ENCODE results near the gene TP53BP1.

DNA sequence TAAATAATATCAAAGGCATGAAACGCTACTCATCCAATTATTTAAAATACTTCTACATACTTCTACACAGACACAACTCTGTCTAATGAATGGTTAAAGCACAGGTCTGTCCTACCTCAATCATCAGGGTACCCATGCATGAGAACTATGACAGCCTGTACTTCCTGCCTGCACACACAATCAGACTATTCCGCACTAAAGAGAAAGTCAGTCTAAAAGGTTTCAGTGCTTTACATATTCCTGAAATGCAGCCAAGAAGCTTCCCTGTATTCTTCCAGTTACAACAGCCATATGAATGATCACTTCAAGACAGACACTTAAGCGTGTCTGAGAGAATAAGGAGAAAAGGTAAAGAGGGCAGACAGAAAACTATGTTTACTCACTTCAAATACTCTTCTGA is 63.3 kb downstream of the TP53BP1 start:
- TF ChIP-seq, protein P1, sequence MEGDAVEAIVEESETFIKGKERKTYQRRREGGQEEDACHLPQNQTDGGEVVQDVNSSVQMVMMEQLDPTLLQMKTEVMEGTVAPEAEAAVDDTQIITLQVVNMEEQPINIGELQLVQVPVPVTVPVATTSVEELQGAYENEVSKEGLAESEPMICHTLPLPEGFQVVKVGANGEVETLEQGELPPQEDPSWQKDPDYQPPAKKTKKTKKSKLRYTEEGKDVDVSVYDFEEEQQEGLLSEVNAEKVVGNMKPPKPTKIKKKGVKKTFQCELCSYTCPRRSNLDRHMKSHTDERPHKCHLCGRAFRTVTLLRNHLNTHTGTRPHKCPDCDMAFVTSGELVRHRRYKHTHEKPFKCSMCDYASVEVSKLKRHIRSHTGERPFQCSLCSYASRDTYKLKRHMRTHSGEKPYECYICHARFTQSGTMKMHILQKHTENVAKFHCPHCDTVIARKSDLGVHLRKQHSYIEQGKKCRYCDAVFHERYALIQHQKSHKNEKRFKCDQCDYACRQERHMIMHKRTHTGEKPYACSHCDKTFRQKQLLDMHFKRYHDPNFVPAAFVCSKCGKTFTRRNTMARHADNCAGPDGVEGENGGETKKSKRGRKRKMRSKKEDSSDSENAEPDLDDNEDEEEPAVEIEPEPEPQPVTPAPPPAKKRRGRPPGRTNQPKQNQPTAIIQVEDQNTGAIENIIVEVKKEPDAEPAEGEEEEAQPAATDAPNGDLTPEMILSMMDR (IDR thresholded peaks at IDR 0.05; ENCODE audit: low read length), result no peak
- no peak for TF ChIP-seq EZH2 (IDR thresholded peaks at IDR 0.05; ENCODE audit: borderline replicate concordance, low read length)

Data from OCI-LY1 (cell line).